GM12872 (cell line): ENCODE results near the gene KCMF1.

Experiments
- TF ChIP-seq, protein P1 (sequence below): IDR thresholded peaks from 3 replicates; pipeline ENCODE4 v1.5.1; 2011; ENCODE audit warnings: low read depth, mild to moderate bottlenecking, low read length, moderate library complexity; ENCODE audit not compliant: insufficient read depth

The KCMF1 gene

DNA sequence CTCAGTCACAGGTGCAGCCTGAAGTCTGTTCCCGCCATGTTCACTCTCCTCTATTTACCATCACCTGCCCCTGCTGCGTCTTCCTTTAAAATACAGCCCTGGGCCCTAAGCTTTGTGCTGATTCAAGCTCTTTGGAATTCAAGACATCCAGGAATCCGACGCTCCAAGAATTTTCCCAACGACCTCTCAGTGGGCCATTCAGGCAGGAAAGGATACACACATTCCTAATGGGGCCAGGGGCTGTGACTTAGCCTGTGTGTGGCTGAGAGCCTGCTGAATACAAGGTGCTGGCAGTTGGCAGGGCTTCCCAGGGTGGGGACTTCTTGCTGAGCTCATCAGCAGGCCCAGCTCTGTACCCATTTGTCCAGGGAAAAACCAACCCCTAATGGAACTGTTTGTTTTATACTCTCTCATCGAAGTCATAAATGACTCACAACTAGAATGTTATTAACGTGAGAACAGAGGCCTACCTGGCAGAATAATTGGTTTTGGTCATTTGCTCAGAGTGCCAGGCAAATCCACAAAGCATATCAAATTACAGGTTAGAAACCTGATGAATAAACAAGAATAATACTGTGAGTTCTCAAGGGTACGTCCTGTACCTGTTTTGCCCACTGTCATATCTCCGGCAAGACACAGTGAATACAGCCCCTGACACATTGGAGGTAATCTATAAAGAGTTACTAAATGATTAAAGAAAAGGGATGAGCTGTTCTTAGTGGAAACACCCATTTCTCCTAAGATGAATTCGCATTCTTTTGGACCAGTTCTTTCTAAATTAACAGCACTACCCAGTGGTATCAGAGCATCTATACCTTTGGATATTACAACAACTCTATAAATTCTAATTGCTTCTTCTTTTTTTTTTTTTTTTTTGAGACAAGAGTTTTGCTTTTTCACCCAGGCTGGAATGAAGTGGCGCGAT lies 12.6 kb upstream of the KCMF1 start:
- TF ChIP-seq, protein P1, sequence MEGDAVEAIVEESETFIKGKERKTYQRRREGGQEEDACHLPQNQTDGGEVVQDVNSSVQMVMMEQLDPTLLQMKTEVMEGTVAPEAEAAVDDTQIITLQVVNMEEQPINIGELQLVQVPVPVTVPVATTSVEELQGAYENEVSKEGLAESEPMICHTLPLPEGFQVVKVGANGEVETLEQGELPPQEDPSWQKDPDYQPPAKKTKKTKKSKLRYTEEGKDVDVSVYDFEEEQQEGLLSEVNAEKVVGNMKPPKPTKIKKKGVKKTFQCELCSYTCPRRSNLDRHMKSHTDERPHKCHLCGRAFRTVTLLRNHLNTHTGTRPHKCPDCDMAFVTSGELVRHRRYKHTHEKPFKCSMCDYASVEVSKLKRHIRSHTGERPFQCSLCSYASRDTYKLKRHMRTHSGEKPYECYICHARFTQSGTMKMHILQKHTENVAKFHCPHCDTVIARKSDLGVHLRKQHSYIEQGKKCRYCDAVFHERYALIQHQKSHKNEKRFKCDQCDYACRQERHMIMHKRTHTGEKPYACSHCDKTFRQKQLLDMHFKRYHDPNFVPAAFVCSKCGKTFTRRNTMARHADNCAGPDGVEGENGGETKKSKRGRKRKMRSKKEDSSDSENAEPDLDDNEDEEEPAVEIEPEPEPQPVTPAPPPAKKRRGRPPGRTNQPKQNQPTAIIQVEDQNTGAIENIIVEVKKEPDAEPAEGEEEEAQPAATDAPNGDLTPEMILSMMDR = no peak

DNA sequence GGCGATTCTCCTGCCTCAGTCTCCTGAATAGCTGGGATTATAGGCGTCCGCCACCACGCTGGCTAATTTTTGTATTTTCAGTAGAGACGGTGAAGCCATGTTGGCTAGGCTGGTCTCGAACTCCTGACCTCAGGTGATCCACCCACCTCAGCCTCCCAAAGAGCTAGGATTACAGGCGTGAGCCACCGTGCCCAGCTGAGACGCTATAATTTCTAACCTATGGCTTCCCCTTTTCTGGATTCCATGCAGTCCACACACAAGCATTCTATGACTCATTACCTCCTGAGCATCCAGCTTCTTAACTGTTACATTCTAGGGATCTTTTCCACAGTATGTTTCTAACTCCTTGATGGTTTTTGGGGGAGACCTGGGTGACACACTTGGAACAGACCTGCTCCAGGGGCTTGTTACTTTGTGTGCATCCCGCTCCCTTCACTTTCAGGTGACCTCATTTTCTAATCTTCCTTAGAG lies 11.8 kb upstream of the KCMF1 start:
- TF ChIP-seq, protein P1 = no peak

DNA sequence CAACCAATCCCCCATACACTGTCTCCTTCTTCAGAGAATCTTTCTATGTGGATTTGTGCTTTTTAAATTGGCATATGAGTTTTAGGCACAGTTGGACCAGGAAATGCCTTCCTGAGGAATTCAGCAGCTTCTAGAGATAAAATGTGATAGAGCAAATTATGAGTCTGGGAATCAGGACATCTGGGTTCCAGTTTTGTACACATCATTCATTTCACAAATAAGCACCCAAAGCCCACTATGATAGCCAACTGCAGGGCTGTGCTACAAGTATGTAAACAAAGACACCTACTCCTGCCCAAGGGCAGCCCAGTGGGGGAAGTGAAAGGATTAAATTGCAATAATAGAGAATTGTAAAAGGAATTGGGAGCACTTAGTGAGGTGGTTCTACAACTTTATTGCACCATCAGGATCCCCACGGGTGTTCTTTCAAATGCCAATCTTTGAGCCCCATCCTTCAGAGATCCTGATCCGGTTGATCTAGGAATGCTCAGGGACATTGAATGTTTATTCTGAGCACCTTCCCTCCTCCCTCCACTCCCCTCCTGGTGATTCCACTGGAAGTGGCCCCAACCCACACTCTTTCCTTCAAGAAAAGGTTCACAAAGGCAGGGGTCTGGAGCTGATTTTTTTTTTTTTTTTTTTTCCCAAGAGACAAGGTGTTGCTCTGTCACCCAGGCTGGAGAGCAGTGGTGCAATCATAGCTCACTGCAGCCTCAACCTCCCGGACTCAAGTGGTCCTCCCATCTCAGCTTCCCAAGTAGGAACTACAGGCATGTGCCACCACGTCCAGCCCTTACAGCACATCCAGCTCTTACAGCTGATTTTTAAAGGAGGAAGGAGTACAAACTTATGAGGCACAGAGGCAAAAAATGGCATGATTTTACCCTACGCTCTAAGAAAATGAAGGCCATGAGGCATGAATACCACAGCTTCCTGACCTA lies 11.1 kb upstream of the KCMF1 start:
- TF ChIP-seq, protein P1 = no peak

DNA sequence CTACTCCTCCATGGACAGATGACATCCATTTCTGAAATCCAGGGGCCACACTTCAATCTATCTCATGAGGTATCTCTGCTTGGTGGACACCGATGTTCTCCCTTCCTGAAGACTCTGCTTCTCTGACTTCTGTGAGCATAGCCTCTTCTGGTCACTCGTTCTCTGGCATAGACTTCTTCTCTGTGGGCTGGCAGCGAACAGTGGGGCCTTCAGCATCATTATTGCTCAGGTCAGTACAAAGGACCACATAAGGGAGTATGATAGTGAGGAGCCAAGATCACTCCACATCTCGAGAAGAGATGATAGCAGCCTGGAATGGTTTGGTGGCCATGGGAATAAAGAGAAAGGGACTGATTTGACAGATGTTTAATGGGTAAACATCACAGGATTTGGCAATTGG lies 8.0 kb upstream of the KCMF1 start:
- TF ChIP-seq, protein P1 = no peak

DNA sequence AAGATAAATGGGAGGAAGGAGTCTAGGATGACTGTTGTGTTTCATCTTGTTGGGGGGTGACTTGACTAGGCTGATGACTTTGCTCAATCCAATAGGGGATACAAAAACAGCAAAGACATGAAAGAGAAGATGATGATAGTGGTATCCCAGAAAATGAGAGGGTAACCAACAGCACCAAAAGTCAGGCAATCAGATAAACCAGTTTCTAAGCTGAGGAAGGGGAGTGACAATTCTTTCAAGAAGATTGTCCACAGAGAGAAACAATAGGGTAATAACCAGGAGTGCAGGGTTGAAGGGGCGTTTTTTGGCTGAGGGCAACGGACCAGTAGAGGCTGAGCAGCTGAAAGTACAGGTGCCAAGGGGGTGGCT lies 7.7 kb upstream of the KCMF1 start:
- TF ChIP-seq, protein P1 = no peak

DNA sequence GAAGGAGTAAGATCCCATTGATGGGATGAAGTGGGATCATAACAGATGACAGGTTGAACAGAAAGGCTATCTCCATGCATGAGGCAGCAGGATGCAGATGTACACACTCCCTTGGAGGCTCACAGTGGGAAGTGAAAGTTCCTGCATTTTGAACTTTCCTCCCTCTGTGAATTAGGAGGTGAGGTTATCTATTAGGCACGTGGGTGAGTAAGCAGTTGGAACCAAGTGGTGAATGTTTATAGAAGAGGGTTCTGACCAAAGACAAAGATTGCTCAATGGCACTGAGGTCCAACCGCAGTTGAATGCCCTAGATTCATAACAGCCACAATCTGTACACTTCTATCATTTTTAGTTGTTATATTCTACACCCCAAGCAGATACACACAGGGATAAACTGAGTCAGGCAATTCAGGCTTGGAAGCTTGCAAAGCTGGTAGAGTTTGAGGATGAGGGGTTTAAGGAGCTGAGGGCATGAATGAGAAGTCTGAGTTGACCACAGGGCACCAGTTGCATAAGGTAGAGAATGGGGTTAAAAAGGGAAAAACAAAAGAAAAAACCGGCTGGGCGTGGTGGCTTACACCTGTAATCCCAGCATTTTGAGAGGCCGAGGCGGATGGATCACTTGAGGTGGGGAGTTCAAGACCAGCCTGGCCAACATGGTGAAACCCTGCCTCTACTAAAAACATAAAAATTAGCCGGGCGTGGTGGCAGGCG lies 7.1 kb upstream of the KCMF1 start:
- TF ChIP-seq, protein P1 = no peak
